ENCODE results near the gene CCDC34.

- no peak for TF ChIP-seq CTCF (IDR thresholded peaks at IDR 0.05)
- TF ChIP-seq POLR2AphosphoS5 (IDR thresholded peaks at IDR 0.05) = no peak
- no peak for TF ChIP-seq POLR2A (IDR thresholded peaks at IDR 0.05)
Measured at GRCh38 chr11:27391331-27392015, 28.5 kb upstream of the CCDC34 start.
